Left ventricle myocardium inferior (tissue), 1 donor: ENCODE results near the gene DFFB. TPM values are rescaled to one million over a fixed set of nuclear protein-coding genes. Genes with fewer than 3 reads are reported as not detected.
A peak's percentile ranks its signal among the peaks of the same experiment; 100 is the strongest.

Experiments
- DNase-seq: peaks from one replicate; pipeline ENCODE4 v3.0.0-alpha.2; 2020
- H3K27ac ChIP-seq: fragments of 200-600 bp; replicated peaks from 2 replicates; pipeline ENCODE4 v1.8.0; 2021
- H3K27me3 ChIP-seq: fragments of 200-600 bp; 2 replicates; pipeline ENCODE4 v1.8.0; 2021; ENCODE audit warnings: low read depth
- H3K36me3 ChIP-seq: fragments of 200-600 bp; 2 replicates; pipeline ENCODE4 v1.8.0; 2021
- H3K4me1 ChIP-seq: fragments of 200-600 bp; 2 replicates; pipeline ENCODE4 v1.8.0; 2021
- H3K4me3 ChIP-seq: fragments of 200-600 bp; 2 replicates; pipeline ENCODE4 v1.8.0; 2021; ENCODE audit warnings: mild to moderate bottlenecking, moderate library complexity
- H3K9me3 ChIP-seq: fragments of 200-600 bp; replicated peaks from 2 replicates; pipeline ENCODE4 v1.8.0; 2021
- intact Hi-C: fragments of 100-400 bp; cut with micrococcal nuclease; formaldehyde crosslinking; loops from one replicate; pipeline ENCODE4 v1.11.0; 2022
- total RNA-seq: library from RNA; stranded (reverse); fragmentation: NEBNext Ultra II Directional; extraction: Animal tissue kit (Norgen Biotek cat#: 25700); gene quantifications from one replicate; pipeline ENCODE4 v1.2.1, GENCODE V29; 2021
- TF ChIP-seq, protein P1 (sequence below): fragments of 200-600 bp; IDR thresholded peaks from 2 replicates; pipeline ENCODE4 v1.8.0; 2021; ENCODE audit warnings: antibody characterized with exemption, mild to moderate bottlenecking, borderline replicate concordance
- donor health status: DM: no; HTN: yes; CAD: no; lungs with severe emphysema.

The DFFB gene
- total RNA-seq, 1 donor from 2014 or later = 3.3 TPM

DNA sequence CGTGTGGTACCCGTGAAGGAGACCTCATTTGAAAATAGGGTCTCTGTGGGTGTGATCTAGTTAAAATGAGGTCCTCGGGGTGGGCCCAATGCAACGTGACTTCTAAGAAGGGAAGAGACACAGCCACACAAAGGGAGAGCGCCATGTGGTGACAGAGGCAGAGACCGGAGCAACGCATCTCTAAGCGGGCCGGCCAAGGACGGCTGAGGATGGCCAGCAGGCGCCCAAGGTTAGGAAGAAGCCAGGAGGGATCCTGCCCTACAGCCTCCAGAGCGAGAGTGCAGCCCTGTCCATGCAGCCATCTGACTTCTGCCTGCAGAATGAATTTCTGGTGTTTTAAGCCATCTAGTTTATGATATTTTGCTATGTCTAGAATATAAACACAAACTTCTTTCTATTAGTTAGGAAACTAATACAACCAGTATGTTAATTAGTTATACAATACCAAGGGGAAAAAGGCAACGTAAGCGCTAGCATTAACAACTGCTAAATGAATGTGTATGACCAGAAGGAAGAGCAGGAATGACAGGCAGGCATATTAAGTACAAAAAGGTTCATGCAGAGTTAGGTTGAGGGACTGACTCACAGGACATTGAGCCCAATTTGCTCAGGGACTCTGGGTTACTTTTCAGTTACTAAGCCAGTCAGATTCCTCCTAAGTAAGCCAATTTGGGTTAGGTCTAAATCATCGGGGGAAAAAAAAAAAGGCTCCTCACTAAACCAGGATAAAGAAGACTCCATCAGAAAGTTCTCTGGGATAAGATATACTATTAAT, 4.4 kb upstream of the DFFB start:
- Histone ChIP-seq H3K9me3 (no peaks in the 10 kb centered on the region), H3K36me3 (peaks cover 39% of the 10 kb centered on the region), H3K4me3 (no peak overlapping the region), H3K27ac (no peak overlapping the region), H3K4me1 (peaks cover 34% of the 10 kb centered on the region), H3K27me3 (no peaks in the 10 kb centered on the region)
- DNase-seq = no peak
- intact Hi-C loops = no loop called here
- TF ChIP-seq, protein P1, sequence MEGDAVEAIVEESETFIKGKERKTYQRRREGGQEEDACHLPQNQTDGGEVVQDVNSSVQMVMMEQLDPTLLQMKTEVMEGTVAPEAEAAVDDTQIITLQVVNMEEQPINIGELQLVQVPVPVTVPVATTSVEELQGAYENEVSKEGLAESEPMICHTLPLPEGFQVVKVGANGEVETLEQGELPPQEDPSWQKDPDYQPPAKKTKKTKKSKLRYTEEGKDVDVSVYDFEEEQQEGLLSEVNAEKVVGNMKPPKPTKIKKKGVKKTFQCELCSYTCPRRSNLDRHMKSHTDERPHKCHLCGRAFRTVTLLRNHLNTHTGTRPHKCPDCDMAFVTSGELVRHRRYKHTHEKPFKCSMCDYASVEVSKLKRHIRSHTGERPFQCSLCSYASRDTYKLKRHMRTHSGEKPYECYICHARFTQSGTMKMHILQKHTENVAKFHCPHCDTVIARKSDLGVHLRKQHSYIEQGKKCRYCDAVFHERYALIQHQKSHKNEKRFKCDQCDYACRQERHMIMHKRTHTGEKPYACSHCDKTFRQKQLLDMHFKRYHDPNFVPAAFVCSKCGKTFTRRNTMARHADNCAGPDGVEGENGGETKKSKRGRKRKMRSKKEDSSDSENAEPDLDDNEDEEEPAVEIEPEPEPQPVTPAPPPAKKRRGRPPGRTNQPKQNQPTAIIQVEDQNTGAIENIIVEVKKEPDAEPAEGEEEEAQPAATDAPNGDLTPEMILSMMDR = no peak

- H3K4me1 ChIP-seq = peaks cover 41% of the 10 kb centered on the region
- intact Hi-C loops = no loop called here
- peaks cover 3% of the 10 kb centered on the region for H3K36me3 ChIP-seq
- H3K4me3 ChIP-seq = peak overlapping the region; percentile 83
- H3K9me3 ChIP-seq = no peaks in the 10 kb centered on the region
- TF ChIP-seq, protein P1 = no peak
- H3K27me3 ChIP-seq = no peaks in the 10 kb centered on the region
- DNase-seq = no peak
- peak overlapping the region; percentile 79 for H3K27ac ChIP-seq
Measured at GRCh38 chr1:3857791-3858129, 484 bp downstream of the DFFB start.

- TF ChIP-seq, protein P1 = no peak
- Histone ChIP-seq H3K27me3 (no peaks in the 10 kb centered on the region), H3K36me3 (peaks cover 3% of the 10 kb centered on the region), H3K4me3 (peak overlapping the region; percentile 83), H3K27ac (peak overlapping the region; percentile 79), H3K4me1 (peaks cover 41% of the 10 kb centered on the region), H3K9me3 (no peaks in the 10 kb centered on the region)
- intact Hi-C loops = no loop called here
- DNase-seq = no peak
Measured at GRCh38 chr1:3858231-3858981, 1.1 kb downstream of the DFFB start.

- intact Hi-C loops = no loop called here
Measured at GRCh38 chr1:3863231-3863935, 6.1 kb downstream of the DFFB start.

GRCh38 chr1:3864884-3865283, 7.6 kb downstream of the DFFB start:
- no peaks in the 10 kb centered on the region for H3K27me3 ChIP-seq
- no peak for DNase-seq

More at GRCh38 chr1:3863231-3863935, 6.1 kb downstream of the DFFB start:
- Histone ChIP-seq H3K36me3 (peaks cover 25% of the 10 kb centered on the region), H3K4me1 (peaks cover 2% of the 10 kb centered on the region), H3K27me3 (no peaks in the 10 kb centered on the region), H3K4me3 (no peak overlapping the region), H3K27ac (no peak overlapping the region), H3K9me3 (no peaks in the 10 kb centered on the region)
- DNase-seq = no peak
- TF ChIP-seq, protein P1 = no peak

More at GRCh38 chr1:3864884-3865283, 7.6 kb downstream of the DFFB start:
- H3K4me3 ChIP-seq = no peak overlapping the region
- no peaks in the 10 kb centered on the region for H3K4me1 ChIP-seq
- peaks cover 36% of the 10 kb centered on the region for H3K36me3 ChIP-seq
- H3K27ac ChIP-seq = no peak overlapping the region
- TF ChIP-seq, protein P1 = no peak
- no peaks in the 10 kb centered on the region for H3K9me3 ChIP-seq
- intact Hi-C loops = no loop called here
